ENCODE measurements around the gene FMN2.

- TF ChIP-seq CTCF (IDR thresholded peaks at IDR 0.05; ENCODE audit: low read depth, low read length) (no peak), EZH2phosphoT487 (IDR thresholded peaks at IDR 0.05; ENCODE audit: low read depth) (no peak)
Measured at GRCh38 chr1:240385985-240386978, 294.6 kb downstream of the FMN2 start.
